GM18502 (cell line): Measurements from ENCODE around the gene POMT2.
"Not testable (repeated sequence)": the region's sequence is repeated elsewhere in the genome, so short reads cannot be mapped to it uniquely, and the experiment has no call there.

Experiments used
- ATAC-seq: cut with Tn5 transposase; IDR thresholded peaks from one replicate; pipeline ENCODE4 v1.9.1; 2021; ENCODE audit warnings: mild to moderate bottlenecking; ENCODE audit not compliant: unreplicated experiment, poor library complexity

The POMT2 gene

GRCh38 chr14:77325746-77326094, 5.0 kb upstream of the POMT2 start:
- ATAC-seq, result no peak

GRCh38 chr14:77324816-77325745, 4.4 kb upstream of the POMT2 start:
- no peak for ATAC-seq

GRCh38 chr14:77324289-77324688, 3.6 kb upstream of the POMT2 start:
- ATAC-seq, result no peak

GRCh38 chr14:77323571-77323970, 2.9 kb upstream of the POMT2 start:
- no peak for ATAC-seq

- ATAC-seq, result no peak
Observed at GRCh38 chr14:77322951-77323350, 2.3 kb upstream of the POMT2 start.

- ATAC-seq, result no peak
Observed at GRCh38 chr14:77322250-77322902, 1.7 kb upstream of the POMT2 start.

- no peak for ATAC-seq
Observed at GRCh38 chr14:77319422-77319821, 1.3 kb downstream of the POMT2 start.

- ATAC-seq, result not testable (repeated sequence)
Observed at GRCh38 chr14:77318756-77319155, 1.9 kb downstream of the POMT2 start.

- ATAC-seq, result no peak
Observed at GRCh38 chr14:77318006-77318553, 2.6 kb downstream of the POMT2 start.

GRCh38 chr14:77316872-77317301, 3.8 kb downstream of the POMT2 start:
- ATAC-seq, result no peak

GRCh38 chr14:77316195-77316505, 4.5 kb downstream of the POMT2 start:
- no peak for ATAC-seq

- ATAC-seq, result no peak
Observed at GRCh38 chr14:77314539-77315457, 5.9 kb downstream of the POMT2 start.

GRCh38 chr14:77314043-77314442, 6.6 kb downstream of the POMT2 start:
- ATAC-seq, result no peak

- ATAC-seq, result no peak
Observed at GRCh38 chr14:77313371-77313770, 7.3 kb downstream of the POMT2 start.

- no peak for ATAC-seq
Observed at GRCh38 chr14:77311217-77311616, 9.5 kb downstream of the POMT2 start.

- ATAC-seq, result no peak
Observed at GRCh38 chr14:77310026-77310425, 10.7 kb downstream of the POMT2 start.

- ATAC-seq, result no peak
Observed at GRCh38 chr14:77309131-77309530, 11.6 kb downstream of the POMT2 start.

GRCh38 chr14:77306851-77307496, 13.7 kb downstream of the POMT2 start:
- ATAC-seq, result no peak

- no peak for ATAC-seq
Observed at GRCh38 chr14:77306416-77306815, 14.3 kb downstream of the POMT2 start.

- ATAC-seq, result no peak
Observed at GRCh38 chr14:77305696-77306095, 15.0 kb downstream of the POMT2 start.
